Coronary artery (tissue), 2 donors: ENCODE data around the gene TMEM121.

Experiments
- DNase-seq: peaks from one replicate; pipeline ENCODE4 v3.0.0-alpha.2; 2017; ENCODE audit warnings: low spot score
- H3K27ac ChIP-seq, 2 donors: fragments of 200-600 bp; sonication (generic); one replicate each; pipeline ENCODE4 v1.5.1; 2016 to 2019
- H3K4me3 ChIP-seq: fragments of 200-600 bp; sonication (generic); 2 replicates; pipeline ENCODE4 v1.5.1; 2016; ENCODE audit warnings: mild to moderate bottlenecking, moderate library complexity
- CTCF ChIP-seq: fragments of 200-600 bp; sonication (generic); IDR thresholded peaks from one replicate; pipeline ENCODE4 v1.5.1; 2019; ENCODE audit warnings: antibody characterized with exemption

Gene TMEM121

DNA sequence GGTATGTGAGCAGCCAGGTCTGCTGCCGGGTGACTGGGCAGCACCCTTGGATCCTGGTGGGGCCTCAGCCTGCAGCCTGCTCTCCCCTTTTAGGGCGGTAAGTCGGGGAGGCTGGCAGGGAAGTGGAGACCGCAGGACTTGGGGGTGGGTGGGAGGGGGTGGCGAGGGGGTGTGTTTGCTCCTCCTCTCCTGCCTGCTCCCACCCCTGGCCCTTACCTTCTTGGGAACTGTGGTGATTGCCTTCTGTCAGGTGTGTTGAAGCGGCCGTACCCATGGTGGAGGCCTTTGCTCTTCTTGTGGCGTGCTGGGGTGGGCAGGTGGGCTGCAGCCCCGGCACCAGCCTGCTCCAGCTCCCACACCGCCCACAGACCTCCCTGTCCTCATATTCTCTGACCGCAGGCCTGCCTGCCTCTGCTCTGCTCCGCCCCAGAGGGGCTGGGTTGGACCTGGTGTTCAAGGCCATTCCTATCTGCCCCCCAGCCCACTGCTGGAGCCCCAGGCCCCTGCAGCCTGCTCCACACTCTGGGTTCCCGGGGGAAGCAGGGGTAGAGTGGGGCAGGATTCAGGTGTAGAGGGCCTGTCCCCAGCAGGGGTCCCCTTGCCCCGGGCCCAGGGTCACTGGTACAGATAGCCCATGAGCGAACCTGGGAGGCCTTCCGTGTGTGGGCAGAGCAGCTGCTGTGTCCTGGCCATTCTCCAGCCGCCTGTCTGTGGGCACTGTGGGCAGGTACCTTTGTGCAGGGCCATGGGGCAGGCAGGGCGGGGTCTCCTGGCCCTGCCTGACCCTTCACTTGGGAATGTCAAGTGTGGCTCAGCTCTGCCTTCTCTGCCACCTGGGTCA lies 30.2 kb upstream of the TMEM121 start:
- no peak overlapping the region for H3K27ac ChIP-seq
- DNase-seq: peak; percentile 73
- H3K4me3 ChIP-seq: no peak overlapping the region
- no peak for TF ChIP-seq CTCF

DNA sequence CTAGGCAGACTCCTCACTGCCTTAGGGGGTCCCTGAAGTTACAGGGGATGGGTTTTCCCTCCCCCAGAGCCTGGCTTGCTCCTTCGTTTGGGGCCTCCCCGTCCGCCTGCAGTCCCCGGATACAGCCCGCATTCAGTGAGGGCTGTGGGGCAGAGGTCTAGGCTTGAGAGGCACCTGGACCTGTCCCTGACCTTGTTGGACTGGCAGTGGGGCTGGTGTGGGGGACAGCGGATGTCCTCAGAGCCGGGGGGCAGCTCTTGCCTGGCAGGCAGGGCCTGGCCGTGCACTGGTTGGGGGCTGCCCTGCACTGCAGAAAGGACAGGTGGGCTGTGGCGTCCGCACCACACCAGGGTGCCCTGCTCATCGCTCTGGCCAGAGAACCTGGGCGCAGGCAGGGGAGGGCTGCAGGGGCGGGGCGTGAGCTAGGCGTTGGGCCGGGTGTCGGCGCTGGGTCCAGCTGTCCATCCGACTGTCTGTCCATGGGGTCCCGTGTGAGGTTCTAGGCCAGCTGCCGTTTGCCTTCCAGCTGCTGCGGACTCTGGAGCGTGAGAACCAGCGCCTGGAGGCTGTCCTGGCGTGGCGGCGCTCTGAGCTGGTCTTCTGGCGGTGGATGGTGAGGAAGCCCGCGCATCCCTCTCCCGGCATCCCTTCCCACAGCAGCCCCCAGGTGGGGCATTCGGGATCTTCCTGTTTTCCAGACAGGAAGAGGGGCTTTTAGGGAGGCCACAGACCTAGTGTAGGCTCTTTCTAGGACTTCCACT lies 29.4 kb upstream of the TMEM121 start:
- H3K27ac ChIP-seq: no peak overlapping the region
- DNase-seq: peak; percentile 70

GRCh38 chr14:105497671-105498429 lies 28.5 kb upstream of the TMEM121 start:
- Histone ChIP-seq H3K27ac (no peak overlapping the region), H3K4me3 (no peak overlapping the region)
- TF ChIP-seq CTCF: no peak
- DNase-seq: peak; percentile 70

More for the DNA sequence above, 29.4 kb upstream of the TMEM121 start:
- no peak overlapping the region for H3K4me3 ChIP-seq
- no peak for TF ChIP-seq CTCF

DNA sequence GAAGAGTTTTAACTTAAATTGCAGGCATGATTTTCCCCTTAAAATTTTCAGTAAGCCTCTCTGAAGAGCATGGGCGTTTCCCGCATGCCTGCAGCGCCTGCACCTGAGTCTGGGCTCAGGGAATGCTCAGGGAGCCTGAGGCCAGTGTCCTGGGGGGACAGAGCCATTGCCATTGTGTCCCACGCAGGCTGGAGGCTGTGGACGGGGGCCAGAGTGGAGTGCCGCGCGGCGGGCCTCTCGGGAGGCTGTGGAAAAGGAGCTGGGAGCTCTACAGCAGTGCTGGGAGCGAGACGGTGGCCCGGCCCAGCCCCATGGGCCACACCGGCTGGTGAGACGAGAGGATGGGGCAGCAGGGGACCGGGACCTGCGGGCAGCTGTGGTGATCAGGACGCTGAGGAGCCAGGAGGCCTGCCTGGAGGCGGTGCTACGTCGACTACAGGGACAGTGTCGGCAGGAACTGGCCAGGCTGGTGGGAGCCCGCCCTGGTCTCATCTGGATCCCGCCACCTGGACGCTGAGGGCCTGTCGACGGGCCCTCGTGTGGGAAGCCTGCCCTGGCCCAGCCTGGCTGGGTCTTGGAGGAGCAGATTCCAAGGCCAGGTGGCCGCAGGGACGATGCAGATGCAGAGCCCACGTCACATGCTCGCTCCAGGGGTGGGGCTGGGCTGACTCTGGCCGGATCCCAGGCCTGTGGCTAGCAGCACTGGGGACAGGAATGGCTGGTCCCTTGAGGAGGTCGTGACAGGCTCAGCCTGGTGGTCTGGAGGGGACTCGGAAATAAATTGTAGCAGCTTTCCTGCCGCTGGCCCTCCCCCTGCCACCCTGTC lies 27.7 kb upstream of the TMEM121 start:
- no peak overlapping the region for H3K4me3 ChIP-seq
- TF ChIP-seq CTCF: no peak
- DNase-seq: peak; percentile 71
- peak overlapping the region in 1 of 2 donors; percentile 45 for H3K27ac ChIP-seq

- no peak for TF ChIP-seq CTCF
- Histone ChIP-seq H3K27ac (peak overlapping the region in 1 of 2 donors; percentile 45), H3K4me3 (no peak overlapping the region)
- DNase-seq: peak; percentile 74
These were observed 26.9 kb upstream of the TMEM121 start for GRCh38 chr14:105499256-105500035.
